ENCODE measurements around the gene GABRR2. TPM values are rescaled to one million over a fixed set of nuclear protein-coding genes. Genes with fewer than 3 reads are reported as not detected.

GABRR2 gene
- total RNA-seq, 2 donors from 2014 or later: 0.14 to 0.40 TPM

DNA sequence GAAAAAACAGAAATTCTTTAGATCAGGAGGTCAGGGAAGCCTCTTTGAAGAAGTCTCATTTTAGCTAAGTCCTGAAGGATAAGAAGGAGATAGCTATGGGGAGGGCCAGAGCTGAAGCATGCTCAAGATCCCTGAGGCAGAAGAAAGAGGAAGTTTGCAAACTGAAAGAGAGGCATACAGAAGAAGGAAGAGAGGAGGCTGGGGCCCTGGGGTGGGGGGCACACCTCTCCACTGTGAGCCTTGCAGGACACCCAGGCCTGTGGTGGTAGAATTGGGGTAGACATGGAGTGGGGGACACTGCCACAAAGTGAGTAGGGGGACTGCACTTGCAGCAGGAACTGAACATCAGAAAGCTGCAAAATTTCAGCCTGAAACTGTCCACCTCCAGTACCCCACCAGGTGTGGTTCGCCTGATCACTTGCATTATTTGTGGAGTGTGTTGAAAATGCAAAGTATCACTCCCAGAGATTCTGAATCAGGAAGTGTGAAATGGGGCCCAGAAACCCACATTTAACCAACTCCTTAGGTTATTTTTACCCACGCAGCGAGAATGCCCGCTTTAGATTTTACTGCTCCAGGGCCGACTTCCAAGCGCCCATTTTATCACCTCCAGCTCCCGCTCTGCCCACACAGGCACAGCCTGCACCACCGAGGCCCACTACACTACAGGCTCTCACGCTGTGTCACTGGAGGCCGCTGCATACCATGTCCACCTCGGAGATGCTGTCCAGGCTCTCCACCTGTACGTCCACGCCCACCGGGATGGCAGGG is 44.0 kb downstream of the GABRR2 start:
- TF ChIP-seq POLR2A (IDR thresholded peaks at IDR 0.05) (no peak), POLR2AphosphoS5 (IDR thresholded peaks at IDR 0.05) (no peak)
- TF ChIP-seq, protein P1, sequence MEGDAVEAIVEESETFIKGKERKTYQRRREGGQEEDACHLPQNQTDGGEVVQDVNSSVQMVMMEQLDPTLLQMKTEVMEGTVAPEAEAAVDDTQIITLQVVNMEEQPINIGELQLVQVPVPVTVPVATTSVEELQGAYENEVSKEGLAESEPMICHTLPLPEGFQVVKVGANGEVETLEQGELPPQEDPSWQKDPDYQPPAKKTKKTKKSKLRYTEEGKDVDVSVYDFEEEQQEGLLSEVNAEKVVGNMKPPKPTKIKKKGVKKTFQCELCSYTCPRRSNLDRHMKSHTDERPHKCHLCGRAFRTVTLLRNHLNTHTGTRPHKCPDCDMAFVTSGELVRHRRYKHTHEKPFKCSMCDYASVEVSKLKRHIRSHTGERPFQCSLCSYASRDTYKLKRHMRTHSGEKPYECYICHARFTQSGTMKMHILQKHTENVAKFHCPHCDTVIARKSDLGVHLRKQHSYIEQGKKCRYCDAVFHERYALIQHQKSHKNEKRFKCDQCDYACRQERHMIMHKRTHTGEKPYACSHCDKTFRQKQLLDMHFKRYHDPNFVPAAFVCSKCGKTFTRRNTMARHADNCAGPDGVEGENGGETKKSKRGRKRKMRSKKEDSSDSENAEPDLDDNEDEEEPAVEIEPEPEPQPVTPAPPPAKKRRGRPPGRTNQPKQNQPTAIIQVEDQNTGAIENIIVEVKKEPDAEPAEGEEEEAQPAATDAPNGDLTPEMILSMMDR (IDR thresholded peaks at IDR 0.05): no peak
- no peaks in the 10 kb centered on the region for H3K9me3 ChIP-seq
- DNase-seq (ENCODE audit: low spot score): no peak
- 76% methylated on average over 14 of the region's 14 CpGs for WGBS
- H3K27ac ChIP-seq: no peak overlapping the region
- H3K36me3 ChIP-seq: no peaks in the 10 kb centered on the region
- H3K4me1 ChIP-seq (replicated peaks): no peaks in the 10 kb centered on the region
- intact Hi-C loops (cut with DNase I): no loop called here
- no peak overlapping the region for H3K4me3 ChIP-seq
- no peaks in the 10 kb centered on the region for H3K27me3 ChIP-seq (replicated peaks; ENCODE audit: insufficient read depth)

DNA sequence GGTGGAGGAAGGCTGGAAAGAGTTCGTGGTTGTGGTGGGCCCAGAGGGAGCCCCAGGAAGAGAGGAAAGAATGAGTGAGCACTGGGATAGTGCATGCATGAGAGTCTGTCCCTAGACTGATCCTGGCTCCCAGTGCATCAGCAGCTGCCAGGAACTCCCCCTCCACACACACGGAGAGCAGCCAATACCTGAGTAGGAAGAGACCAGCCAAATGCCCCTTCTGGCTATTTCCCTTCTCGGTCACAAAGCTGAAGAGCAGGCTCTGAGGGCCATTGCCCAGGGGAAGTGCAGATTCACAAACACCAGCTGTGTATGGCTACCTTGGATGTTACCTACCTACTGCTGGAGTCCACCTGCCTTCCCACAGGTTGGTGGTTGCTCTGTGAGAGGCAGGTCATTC is 45.1 kb downstream of the GABRR2 start:
- TF ChIP-seq POLR2AphosphoS5 (IDR thresholded peaks at IDR 0.05): no peak
- TF ChIP-seq, protein P1 (IDR thresholded peaks at IDR 0.05): no peak
- no peak for TF ChIP-seq POLR2A (IDR thresholded peaks at IDR 0.05)
- H3K27ac ChIP-seq: no peak overlapping the region
- no peaks in the 10 kb centered on the region for H3K36me3 ChIP-seq
- intact Hi-C loops (cut with DNase I): no loop called here
- H3K4me3 ChIP-seq: no peak overlapping the region
- H3K27me3 ChIP-seq (replicated peaks; ENCODE audit: insufficient read depth): no peaks in the 10 kb centered on the region
- no peaks in the 10 kb centered on the region for H3K9me3 ChIP-seq
- H3K4me1 ChIP-seq (replicated peaks): no peaks in the 10 kb centered on the region
- DNase-seq (ENCODE audit: low spot score): no peak
- WGBS: 38% methylated on average over 3 of the region's 3 CpGs

DNA sequence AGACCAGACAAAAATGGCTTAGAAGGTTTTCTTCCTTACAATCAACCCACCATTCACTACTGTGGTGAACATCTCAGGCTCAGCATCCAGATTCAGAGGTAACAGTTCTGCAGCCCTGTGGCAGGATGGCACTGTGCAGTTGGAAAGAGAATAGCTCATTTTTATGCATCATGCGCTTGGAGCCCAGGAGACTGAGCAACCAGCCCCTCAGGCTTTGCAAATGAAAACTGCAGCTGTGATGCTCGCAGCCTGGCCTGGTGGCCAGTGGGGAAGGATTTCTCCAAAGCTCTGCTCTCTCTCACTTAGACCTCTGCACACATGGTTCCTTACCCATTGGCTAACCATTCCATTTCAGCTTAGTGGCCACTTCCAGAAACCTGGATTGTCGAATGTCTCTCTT is 45.8 kb downstream of the GABRR2 start:
- no peaks in the 10 kb centered on the region for H3K27me3 ChIP-seq (replicated peaks; ENCODE audit: insufficient read depth)
- WGBS: 94% methylated on average over 3 of the region's 3 CpGs
- H3K4me1 ChIP-seq (replicated peaks): no peaks in the 10 kb centered on the region
- DNase-seq (ENCODE audit: low spot score): no peak
- H3K4me3 ChIP-seq: no peak overlapping the region
- no peaks in the 10 kb centered on the region for H3K36me3 ChIP-seq
- TF ChIP-seq, protein P1 (IDR thresholded peaks at IDR 0.05): no peak
- TF ChIP-seq POLR2AphosphoS5 (IDR thresholded peaks at IDR 0.05) (no peak), POLR2A (IDR thresholded peaks at IDR 0.05) (no peak)
- H3K27ac ChIP-seq: no peak overlapping the region
- no peaks in the 10 kb centered on the region for H3K9me3 ChIP-seq
- intact Hi-C loops (cut with DNase I): no loop called here

DNA sequence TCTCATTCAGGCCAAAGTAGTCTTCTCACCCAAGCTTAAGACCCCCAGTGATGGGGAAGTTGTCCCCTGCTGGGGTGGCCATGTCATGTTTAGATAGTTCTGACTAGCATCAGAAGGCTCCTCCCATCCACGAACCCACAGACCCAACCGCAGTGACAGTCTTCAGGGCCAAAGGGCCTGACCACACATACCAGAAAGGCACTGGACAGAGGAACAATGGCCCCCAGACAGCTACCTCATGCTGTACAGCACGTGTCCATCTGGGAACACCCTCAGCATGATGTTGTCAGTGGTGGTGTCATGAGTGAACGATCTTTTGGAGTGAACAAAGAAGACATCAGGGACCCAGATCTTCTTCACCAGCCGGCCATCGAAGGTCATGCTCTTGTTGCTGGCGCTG is 46.3 kb downstream of the GABRR2 start:
- no peaks in the 10 kb centered on the region for H3K9me3 ChIP-seq
- 92% methylated on average over 7 of the region's 7 CpGs for WGBS
- no peaks in the 10 kb centered on the region for H3K36me3 ChIP-seq
- H3K4me1 ChIP-seq (replicated peaks): no peaks in the 10 kb centered on the region
- DNase-seq (ENCODE audit: low spot score): no peak
- H3K4me3 ChIP-seq: no peak overlapping the region
- H3K27me3 ChIP-seq (replicated peaks; ENCODE audit: insufficient read depth): no peaks in the 10 kb centered on the region
- intact Hi-C loops (cut with DNase I): no loop called here
- no peak overlapping the region for H3K27ac ChIP-seq
- TF ChIP-seq, protein P1 (IDR thresholded peaks at IDR 0.05): no peak
- TF ChIP-seq POLR2A (IDR thresholded peaks at IDR 0.05) (no peak), POLR2AphosphoS5 (IDR thresholded peaks at IDR 0.05) (no peak)

DNA sequence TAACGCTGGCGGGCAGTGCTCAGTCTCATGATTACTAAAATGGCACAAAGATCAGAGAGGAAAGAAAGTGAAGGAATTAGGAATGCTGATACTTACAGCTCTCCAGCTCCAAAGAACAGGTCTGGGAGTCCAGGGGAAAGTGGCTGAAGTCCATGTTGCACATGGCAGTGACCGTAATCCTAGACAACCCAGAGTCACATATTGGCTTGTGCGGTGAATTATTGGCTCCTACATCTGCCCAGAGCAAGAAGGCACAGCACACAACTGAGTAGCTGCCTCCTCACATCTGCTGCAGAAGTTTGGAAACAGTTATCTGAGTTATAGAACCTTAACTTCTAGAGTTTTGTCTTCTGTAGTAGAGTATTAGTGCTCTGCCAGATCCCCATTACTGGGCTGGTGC is 47.2 kb downstream of the GABRR2 start:
- Histone ChIP-seq H3K27me3 (replicated peaks; ENCODE audit: insufficient read depth) (no peaks in the 10 kb centered on the region), H3K27ac (no peak overlapping the region), H3K4me3 (no peak overlapping the region), H3K36me3 (no peaks in the 10 kb centered on the region), H3K9me3 (no peaks in the 10 kb centered on the region), H3K4me1 (replicated peaks) (no peaks in the 10 kb centered on the region)
- no peak for DNase-seq (ENCODE audit: low spot score)
- WGBS: 92% methylated on average over 4 of the region's 4 CpGs
- TF ChIP-seq POLR2A (IDR thresholded peaks at IDR 0.05) (no peak), POLR2AphosphoS5 (IDR thresholded peaks at IDR 0.05) (no peak)
- TF ChIP-seq, protein P1 (IDR thresholded peaks at IDR 0.05): no peak
- intact Hi-C loops (cut with DNase I): no loop called here

Data from prostate gland (tissue), 2 donors.